Activated CD8-positive, alpha-beta memory T cell treated with anti-CD3 and anti-CD28 coated beads, Interleukin-2, amount 50 U/mL, for 1 hour (primary cell): ENCODE data around the gene AP1S3.
"Not testable (repeated sequence)": the region's sequence is repeated elsewhere in the genome, so short reads cannot be mapped to it uniquely, and the experiment has no call there.

Experiments
- DNase-seq: peaks from one replicate; pipeline ENCODE4 v3.0.0-alpha.2; 2020; ENCODE audit errors: extremely low read depth

Gene AP1S3

DNA sequence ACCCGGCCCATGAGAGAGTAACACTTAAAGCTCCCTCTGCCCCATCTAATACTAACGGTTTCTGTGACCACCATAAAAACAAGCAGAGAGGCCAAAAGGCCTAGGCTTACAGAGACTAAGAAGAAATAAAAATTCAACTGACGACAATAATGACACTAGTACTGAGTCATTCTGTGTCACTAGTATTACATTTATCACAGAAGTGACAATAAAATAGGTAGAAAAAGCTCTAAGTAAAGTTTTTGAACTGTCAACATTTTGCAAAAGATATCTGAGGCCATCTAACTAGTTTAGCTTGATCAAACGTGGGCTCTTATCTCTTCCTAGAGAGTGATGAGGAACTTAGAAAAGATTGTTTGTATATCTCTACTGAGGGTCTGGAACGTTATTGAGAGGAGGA is 35.6 kb downstream of the AP1S3 start:
- DNase-seq = no peak

DNA sequence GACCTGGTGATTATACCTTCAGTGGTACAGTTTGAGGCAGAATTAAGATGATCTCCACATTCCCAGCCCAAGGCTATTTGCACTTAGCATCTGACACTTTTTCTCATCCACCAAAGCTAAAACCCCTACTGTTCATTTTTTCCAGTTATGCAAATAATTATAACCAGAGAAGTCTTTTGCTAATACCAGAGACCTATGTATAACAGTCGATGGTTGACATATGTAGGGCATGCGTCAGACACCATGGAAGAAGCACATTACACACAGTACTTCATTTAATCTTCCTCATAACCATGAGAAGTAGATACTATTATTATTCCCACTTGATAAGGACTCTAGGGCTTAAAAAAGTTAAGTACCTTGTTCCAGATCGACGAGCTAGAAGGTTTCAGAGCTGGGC is 36.5 kb downstream of the AP1S3 start:
- no peak for DNase-seq

DNA sequence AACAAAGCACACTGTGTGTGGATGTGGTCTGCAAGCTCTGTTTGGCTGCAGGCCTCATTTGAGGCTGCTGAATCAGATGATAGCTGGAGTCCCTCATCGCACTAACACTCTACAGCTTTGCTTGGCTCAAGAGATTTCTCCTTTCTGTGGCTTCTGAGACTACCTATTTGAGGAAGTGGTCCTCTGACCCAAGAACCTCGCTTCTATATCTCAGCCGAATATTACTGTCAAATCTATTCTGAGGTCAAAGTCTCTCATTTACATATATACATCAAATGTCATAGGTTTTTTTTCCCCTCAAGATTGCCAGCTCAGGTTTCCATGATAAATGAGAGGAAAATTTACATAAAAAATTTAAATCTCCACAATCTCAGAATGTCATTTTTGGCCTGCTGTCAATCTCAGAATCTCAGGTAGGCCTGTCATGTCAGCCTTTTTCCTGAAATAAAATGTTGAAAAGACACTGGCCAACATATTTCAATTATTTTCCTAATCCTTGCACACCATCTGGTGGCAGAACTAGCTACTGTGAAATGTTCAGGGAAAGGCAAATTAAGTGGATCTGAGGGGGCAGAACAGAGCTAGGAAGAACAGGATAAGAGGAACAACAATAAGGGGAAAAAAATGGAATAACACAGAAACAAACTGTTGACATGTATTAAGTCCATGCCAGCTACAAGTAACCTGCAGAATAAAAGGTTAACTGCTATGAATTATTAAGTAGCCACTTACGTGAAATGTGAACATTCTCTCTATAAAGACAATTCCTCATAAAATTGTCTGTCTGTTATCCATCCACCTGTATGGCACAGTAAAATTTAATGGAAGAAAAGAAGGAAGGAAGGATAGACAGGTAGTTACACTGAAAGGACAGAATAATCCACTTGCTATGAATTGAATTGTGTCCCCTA is 39.3 kb downstream of the AP1S3 start:
- DNase-seq = no peak

DNA sequence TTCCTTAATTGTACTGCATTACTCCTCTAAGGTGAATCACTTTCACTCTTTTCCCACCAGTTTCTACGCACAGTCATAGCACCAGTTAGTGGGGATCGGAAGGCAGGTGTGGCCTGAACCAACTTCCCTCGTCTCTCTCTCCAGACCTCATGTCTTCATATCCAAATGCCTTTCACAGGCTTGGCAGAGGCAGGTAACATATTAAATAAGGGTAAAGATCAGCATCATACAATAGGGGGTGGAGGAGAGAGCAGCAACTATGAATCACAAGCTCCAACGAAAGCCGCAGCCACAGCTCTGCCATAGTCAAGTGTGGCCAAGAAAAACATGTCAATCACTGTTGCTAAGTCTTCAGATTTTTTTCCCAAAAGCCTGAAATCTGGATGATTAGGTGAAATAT is 40.3 kb downstream of the AP1S3 start:
- DNase-seq = no peak

DNA sequence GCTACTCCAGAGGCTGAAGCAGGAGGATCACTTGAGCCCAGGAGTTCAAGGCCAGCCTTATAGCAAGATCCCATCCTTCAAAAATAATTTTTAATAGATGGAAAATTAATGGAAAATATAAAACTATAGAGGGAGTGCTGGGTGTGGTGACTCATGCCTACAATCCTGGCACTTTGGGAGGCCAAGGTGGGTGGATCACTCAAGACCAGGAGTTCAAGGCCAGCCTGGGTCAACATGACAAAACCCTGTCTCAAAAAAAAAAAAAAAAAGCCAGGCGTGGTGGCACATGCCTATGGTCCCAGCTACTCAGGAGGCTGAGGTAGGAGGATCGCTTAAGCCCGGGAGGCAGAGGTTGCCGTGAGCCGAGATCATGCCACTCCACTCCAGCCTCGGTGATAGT is 48.0 kb downstream of the AP1S3 start:
- DNase-seq = no peak

DNA sequence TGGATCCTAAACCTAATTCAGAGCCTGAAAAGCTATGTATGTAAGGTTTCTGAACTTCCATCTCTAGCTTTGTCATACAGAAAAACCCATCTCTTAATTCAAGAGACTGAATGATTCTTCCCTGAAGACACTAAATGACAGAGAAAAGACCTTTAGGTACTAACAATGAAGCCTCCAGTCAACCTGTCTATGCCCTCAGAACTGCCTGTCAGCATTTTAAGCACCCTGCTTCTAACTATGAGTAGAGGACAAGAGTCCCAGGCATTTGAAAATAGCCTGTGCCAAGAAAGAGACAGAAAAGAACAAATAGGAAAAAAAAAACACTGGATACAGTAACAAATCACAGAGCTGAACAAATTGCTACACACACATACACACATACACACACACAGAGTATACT is 48.6 kb downstream of the AP1S3 start:
- no peak for DNase-seq

DNA sequence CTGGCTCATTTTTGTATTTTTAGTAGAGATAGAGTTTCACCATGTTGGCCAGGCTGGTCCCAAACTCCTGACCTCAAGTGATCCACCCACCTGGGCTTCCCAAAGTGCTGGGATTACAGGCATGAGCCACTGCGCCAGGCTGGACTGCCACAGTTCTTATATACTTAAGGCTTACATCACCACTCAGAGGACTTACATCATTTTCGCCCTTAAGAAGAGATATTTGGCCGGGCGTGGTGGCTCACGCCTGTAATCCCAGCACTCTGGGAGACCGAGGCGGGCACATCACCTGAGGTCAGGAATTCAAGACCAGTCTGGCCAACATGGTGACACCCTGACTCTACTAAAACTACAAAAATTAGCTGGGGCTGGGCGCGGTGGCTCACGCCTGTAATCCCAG is 49.3 kb downstream of the AP1S3 start:
- not testable (repeated sequence) for DNase-seq

DNA sequence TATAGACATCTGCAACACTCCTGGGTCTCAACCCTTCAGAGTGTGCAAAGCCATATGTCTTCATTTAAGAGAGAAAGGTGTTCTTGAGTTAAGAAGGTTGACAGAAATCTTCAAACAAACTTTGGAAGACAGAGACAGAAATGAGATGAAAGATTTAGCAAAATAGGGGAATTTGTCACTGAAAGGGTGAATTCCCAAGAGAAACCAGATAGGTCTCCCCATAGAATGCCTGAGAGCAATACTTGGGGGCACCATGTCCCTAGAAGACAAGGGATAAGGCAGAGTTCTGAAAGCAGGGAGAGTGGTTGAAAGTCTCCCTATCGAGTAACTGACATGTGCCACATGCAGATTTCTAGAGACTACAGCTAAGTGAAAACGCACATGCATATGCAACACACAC is 50.0 kb downstream of the AP1S3 start:
- DNase-seq = no peak

DNA sequence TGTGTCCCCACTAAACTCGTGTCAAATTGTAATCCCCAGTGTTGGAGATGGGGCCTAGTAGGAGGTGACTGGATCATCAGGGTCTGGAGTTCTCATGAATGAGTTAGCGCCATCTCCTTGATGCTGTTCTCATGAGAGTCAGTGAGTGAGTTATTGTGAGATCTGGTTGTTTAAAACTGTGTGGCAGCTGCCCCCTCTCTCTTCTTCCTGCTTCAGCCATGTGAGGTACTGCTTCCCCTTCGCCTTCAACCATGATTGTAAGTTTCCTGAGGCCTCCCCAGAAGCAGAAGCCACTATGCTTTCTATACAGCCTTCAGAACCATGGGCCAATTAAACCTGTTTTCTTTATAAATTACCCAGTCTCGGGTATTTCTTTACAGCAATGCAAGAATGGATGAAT is 50.4 kb downstream of the AP1S3 start:
- DNase-seq = no peak

DNA sequence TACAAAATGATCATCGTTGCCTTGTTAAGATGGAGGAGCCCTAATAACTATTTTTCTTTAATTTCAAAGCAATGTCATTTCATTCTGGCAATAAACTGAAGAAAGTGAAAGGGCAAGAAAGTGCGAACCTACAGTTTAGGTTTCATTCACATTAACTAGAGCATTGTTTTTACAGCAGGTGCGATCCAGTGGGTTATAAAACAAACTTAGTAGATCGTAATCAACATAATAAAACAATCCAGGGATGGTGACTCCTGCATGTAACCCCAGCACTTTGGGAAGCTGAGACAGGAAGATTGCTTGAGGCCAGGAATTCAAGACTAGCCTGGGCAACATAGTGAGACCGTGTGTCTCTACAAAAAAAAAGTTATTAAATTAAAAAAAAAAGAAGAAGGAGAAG is 51.1 kb downstream of the AP1S3 start:
- DNase-seq = no peak

DNA sequence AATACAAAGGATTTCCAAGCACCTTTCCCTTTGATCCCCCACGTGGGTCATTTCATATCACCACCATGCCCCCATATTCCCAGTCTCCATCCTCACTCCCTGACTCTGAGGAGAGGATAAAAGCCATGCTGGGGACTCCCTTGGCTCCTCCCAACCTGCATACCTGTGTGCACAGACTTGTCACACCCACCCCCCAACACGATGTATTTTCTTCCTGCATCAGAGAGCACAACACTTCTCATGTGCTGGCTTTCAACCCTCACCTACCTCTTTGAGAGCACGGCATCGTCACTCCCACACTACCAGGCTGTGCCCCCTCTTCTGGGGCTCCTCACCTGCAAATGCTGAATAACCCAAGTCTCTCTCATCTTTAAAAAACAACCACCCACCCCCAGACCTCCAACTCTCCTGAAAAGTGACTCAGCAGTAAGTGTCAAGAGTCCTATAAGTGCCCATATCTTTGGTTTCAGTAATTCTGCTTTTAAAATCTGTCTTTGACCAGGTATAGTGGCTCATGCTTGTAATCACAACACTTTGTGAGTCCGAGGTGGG is 53.1 kb downstream of the AP1S3 start:
- DNase-seq = no peak

DNA sequence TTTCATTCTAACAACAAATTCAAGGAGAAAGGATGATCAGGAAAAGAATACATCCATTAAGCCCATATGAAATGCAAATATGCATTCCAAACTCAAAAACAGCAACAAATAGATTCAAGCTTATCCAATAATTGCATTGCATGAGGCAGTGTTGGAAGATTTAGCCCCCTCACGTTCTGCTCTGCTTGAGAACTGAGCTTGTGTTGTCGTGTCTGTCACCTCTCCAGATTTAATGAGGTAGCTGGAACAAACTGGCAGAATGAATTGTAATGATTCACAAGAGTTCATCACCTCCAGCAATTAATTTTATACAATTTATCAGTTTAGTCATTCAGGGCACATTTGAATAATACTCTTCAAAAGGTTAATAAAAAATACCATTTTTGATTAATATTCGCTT is 54.8 kb downstream of the AP1S3 start:
- DNase-seq = no peak

DNA sequence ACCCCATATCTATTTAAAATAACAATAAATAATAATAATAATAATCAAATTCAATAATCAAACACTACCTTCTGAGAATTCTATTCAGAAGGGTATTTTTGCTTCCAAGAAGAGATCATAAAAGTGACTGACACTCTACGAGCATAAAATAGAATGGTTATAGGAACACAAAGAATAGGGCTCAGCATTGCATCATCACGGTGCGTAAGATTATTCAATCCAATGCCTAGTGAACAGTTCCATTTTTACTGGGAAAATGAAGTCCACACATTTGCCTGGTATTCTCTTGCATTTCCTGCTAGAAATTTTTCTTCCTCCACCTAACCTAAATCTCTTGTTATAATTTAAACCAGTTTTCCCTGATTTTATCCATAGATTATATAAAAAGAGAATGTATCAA is 55.8 kb downstream of the AP1S3 start:
- no peak for DNase-seq

DNA sequence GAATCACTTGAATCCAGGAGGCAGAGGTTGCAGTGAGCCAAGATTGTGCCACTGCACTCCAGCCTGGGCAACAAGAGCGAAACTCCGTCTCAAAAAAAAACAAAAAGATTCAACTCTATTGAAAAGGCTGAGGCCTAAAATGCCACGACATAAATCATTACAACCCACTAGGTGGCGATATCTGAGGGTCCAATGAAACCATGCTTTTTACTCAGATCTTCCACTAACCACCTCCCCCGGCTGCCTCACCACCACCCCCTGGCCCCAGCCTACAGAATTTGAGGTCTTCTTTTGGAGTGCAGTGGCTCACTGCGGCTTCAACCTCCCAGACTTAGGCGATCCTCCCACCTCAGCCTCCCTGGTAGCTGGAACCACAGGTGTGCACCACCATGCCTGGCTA is 57.5 kb downstream of the AP1S3 start:
- no peak for DNase-seq

DNA sequence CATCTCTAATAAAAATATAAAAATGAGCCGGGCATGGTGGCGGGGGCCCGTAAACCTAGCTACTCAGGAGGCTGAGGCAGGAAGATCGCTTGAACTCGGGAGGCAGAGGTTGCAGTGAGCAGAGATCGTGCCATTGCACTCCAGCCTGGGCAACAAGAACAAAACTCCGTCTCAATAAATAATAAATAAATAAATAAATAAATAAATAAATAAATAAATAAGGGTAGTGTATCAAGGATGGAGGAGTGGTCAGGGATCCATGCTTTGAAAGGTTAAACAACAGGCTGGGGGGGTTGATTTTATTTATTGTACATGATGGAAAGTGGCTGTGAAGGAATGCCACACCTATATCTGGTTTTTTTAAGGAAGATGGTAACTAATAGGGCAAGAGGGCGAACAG is 63.2 kb downstream of the AP1S3 start:
- DNase-seq = no peak

DNA sequence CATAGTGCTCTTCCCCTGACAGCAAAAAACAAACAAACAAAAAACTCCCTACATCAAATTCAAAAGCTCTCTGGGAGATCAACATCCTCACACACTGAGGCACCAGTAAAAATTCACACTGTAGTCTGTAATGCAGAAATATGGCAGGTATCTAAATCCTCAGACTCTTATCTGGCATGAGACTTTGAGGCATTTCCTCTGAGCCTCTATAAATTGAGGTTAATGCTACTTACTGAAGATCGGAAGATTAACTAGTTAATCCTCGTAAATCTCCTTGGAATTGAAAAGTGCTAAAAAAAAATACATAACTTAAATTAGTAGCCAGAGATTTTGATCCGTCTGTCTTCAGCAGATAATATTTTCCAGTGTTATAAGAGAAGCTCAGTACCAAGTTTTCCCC is 65.0 kb downstream of the AP1S3 start:
- no peak for DNase-seq

DNA sequence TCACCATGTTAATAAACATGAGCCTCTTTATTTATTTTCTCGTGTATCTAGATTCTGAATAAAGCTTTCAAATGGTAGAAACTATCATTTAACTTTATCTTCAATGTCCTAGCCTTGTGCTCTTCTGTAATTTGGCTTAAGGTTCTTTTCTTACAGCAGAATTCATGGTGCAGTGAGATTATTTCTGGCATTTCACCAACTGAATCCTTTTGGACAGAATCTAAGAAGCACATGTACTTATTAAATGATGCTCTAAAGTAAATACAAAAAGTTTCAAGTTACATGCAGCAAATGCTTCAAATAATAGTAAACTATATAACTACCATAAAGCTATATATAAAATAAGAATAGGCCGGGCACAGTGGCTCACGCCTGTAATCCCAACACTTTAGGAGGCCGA is 65.9 kb downstream of the AP1S3 start:
- DNase-seq = no peak

DNA sequence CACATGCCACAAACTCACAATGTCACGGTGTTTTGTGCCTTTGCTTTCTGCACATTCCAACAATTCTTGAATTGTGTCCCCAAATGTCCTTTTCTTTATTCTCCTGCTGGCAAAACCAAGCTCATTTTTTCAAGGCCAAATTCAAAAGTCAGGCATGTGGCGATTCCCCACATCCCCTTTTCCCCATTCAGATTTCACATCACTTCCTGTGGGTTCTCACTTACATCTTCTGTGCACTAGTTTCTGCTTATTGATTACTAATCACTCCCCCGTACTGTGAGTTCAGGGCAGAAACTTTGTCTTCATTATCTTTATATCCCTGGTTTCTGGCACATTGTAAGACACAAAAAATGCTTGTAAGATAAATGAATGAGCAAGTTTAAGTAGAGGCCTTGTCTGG is 69.2 kb downstream of the AP1S3 start:
- no peak for DNase-seq

DNA sequence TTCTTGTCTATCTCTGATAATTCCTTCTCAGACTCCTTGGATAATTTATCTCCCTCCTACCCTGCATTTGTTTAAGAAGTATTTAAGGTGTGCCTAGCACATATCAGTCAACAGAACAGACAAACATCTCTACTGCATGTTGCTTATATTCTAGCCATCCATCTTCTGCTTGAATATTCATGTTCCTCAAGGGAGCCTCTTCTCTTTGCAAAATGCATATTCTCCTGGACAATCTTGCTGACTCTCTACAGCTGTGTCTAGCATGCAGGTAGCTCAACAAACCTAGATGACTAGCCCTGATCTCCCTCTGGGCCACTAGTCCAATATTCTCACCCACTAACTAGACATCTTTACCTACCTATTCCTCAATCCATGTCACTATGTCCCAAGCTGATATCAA is 70.0 kb downstream of the AP1S3 start:
- no peak for DNase-seq

DNA sequence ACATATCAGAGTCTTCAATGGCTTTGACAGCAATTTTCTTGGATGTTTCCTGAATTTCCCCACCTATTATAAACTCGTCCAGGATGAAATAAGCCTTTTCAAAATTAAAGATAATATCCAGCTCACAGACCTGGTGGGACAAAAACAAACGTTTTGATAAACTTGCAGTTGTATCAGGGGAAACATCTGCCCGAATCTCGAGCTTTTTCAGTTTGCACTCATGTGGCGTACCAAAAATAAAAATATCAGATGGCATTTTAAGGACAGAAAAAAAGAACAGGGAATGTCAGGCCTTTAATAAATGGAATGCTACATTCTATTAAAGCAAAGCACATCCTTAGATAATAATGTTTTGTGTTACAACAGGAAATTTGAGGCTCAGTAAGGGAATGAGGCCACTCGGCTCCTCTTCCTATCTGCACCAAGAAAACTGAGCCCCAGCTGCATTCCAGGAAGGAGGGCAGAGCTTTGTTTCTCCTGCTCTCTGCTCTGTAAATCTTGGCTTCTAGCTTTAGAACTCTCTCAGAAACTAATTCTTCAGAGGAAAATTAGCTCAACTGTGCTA is 72.1 kb downstream of the AP1S3 start:
- DNase-seq = no peak

DNA sequence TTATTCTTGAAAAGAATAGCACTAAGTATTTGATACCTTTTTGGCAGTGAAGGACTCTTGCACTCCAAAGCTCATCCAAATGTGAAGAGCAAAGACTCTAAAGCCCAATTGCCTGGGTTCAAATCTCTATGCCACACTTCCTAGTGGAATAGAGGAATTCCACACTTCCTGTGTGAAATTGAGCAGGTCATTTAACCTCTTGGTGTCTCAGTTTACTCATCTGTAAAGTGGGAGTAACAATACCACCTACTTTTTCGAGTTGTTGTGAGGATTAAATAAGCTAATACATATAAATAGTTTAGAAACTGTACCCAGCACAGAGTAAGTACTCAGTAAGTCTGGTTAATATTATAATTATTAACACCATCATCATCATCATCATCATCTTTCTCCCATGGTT is 72.6 kb downstream of the AP1S3 start:
- DNase-seq = no peak

DNA sequence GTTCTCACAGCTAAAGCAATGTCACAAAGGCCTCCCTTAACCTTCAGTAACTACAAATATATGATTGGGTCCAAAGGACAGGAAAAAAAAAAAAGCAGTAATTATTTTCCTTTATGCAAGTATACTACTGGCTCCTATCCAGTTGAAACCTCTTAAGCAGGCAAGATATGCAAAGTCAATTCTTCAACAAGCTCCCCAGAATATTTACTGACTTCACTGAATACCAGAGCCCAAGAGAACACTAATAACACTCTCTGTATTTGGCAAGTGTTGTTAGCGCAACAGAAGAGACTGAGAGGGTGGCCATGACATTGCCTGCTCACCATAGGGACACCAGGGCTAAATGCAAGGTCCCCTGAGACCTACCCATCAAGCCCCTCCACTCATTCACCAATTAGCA is 74.5 kb downstream of the AP1S3 start:
- no peak for DNase-seq

DNA sequence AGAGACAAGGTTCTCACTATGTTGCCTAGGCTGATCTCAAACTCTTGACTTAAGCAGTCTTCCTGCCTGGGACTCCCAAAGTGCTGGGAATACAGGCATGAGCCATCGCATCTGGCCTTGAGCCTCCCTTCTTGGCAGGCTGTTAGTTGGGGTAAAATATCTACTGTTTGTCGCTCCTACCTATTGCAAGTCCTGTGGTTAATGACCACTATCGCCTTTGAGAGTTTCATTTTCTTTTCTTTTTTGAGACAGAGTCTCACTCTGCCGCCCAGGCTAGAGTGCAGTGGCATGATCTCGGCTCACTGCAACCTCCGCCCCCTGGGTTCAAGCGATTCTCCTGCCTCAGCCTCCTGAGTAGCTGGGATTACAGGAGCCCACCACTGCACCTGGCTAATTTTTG is 75.6 kb downstream of the AP1S3 start:
- not testable (repeated sequence) for DNase-seq
